HCT116 (cell line): ENCODE measurements around the gene PLCB4. TPM values are rescaled to one million over a fixed set of nuclear protein-coding genes. Genes with fewer than 3 reads are reported as not detected.

ENCODE experiments used
- ATAC-seq: fragments of 200-7000 bp; cut with Tn5 transposase; 2 replicates; pipeline ENCODE4 v1.9.1; 2020; ENCODE audit warnings: mild to moderate bottlenecking, moderate library complexity
- BruUV-seq: library from RNA; stranded (reverse); fragments of 400-500 nt; replicated peaks from 2 replicates; lab custom pipeline; 2021; lab: Mats Ljungman, UMichigan
- CTCF ChIA-PET: fragments of 300-600 bp; sonication (Branson Sonifier 250); formaldehyde crosslinking; loops from one replicate; lab custom pipeline; 2021; ENCODE audit warnings: antibody characterized with exemption; lab: Charles Lee
- POLR2A ChIA-PET: fragments of 300-600, 350-600 bp; sonication (Branson Sonifier 250); formaldehyde crosslinking; loops from one replicate; lab custom pipeline; 2021; ENCODE audit warnings: antibody characterized with exemption; lab: Charles Lee
- RAD21 ChIA-PET, 2 experiments: fragments of 300-600 bp; sonication (Branson Sonifier 250); formaldehyde crosslinking; loops; one replicate each; lab custom pipeline; 2023; ENCODE audit warnings: low total read pairs in 2 of 2; ENCODE audit not compliant: uncharacterized antibody in 2 of 2, unreplicated experiment in 2 of 2, low non-redundant PET in 1 of 2; lab: Charles Lee
- DNase-seq: peaks from one replicate; pipeline ENCODE4 v3.0.0-alpha.2; 2010; ENCODE audit warnings: low read depth, low spot score
- H2AFZ ChIP-seq: fragments of 200-600 bp; shearing (Covaris generic), sonication (generic); 2 replicates; pipeline ENCODE4 v1.6.1; 2017; ENCODE audit warnings: low read depth, mixed run types, mixed read lengths, antibody characterized with exemption, low read length; ENCODE audit not compliant: poor library complexity, severe bottlenecking
- H3K27ac ChIP-seq: 2 replicates; pipeline ENCODE4 v1.5.1; 2012; ENCODE audit warnings: low read depth, low read length
- H3K27me3 ChIP-seq: fragments of 200-600 bp; sonication (generic); 2 replicates; pipeline ENCODE4 v1.6.1; 2016; ENCODE audit warnings: mixed run types, low read length, mixed read lengths; ENCODE audit not compliant: insufficient read depth
- H3K36me3 ChIP-seq, 2 experiments: fragments of 200-500 bp in 1 of 2; fragments of 200-600 bp in 1 of 2; sonication (Bioruptor generic) in 1 of 2; sonication (generic) in 1 of 2; 2 replicates each; pipeline versions ENCODE4 v1.5.1 to v1.6.1; 2014 to 2016; ENCODE audit warnings: low read length in 2 of 2, inconsistent platforms in 1 of 2, mixed read lengths in 1 of 2, mixed run types in 1 of 2; ENCODE audit not compliant: insufficient read depth in 2 of 2, control insufficient read depth in 1 of 2
- H3K4me1 ChIP-seq, 2 experiments: fragments of 200-600 bp in 1 of 2; sonication (generic) in 1 of 2; 2 replicates each; pipeline versions ENCODE4 v1.5.1 to v1.6.1; 2012 to 2017; ENCODE audit warnings: low read length in 2 of 2, inconsistent platforms in 1 of 2, mild to moderate bottlenecking in 1 of 2, mixed read lengths in 1 of 2, mixed run types in 1 of 2, moderate library complexity in 1 of 2; ENCODE audit not compliant: insufficient read depth in 2 of 2, control insufficient read depth in 1 of 2
- H3K4me2 ChIP-seq: fragments of 200-600 bp; sonication (generic); 2 replicates; pipeline ENCODE4 v1.6.1; 2017; ENCODE audit warnings: mixed run types, low read length, mixed read lengths
- H3K4me3 ChIP-seq, 2 experiments: fragments of 200-600 bp in 1 of 2; sonication (generic) in 1 of 2; replicated peaks in 1 of 2; 2 replicates each; pipeline ENCODE4 v1.5.1; 2011 to 2016; ENCODE audit warnings: low read length in 2 of 2, control low read depth in 1 of 2, low read depth in 1 of 2, mild to moderate bottlenecking in 1 of 2, mixed read lengths in 1 of 2, mixed run types in 1 of 2
- H3K79me2 ChIP-seq: fragments of 200-600 bp; sonication (generic); 2 replicates; pipeline ENCODE4 v1.6.1; 2017; ENCODE audit warnings: mild to moderate bottlenecking, mixed run types, low read length, moderate library complexity, mixed read lengths; ENCODE audit not compliant: insufficient read depth
- H3K9ac ChIP-seq: fragments of 200-600 bp; sonication (generic); 2 replicates; pipeline ENCODE4 v1.6.1; 2016; ENCODE audit warnings: low read length, mixed read lengths
- H3K9me2 ChIP-seq: fragments of 200-600 bp; sonication (generic), shearing (Covaris generic); 2 replicates; pipeline ENCODE4 v1.6.1; 2017; ENCODE audit warnings: mixed run types, mild to moderate bottlenecking, moderate library complexity; ENCODE audit not compliant: insufficient read depth
- H3K9me3 ChIP-seq, 2 experiments: fragments of 200-500 bp in 1 of 2; fragments of 200-600 bp in 1 of 2; sonication (Bioruptor generic) in 1 of 2; sonication (generic) in 1 of 2; 2 replicates each; pipeline ENCODE4 v1.6.1; 2014 to 2017; ENCODE audit warnings: low read length in 2 of 2, mixed read lengths in 2 of 2, inconsistent platforms in 1 of 2, low read depth in 1 of 2, mild to moderate bottlenecking in 1 of 2, mixed run types in 1 of 2, moderate library complexity in 1 of 2; ENCODE audit not compliant: control insufficient read depth in 1 of 2, insufficient read depth in 1 of 2
- H4K20me1 ChIP-seq: fragments of 200-600 bp; sonication (generic), shearing (Covaris generic); 2 replicates; pipeline ENCODE4 v1.6.1; 2017; ENCODE audit warnings: mixed run types, mild to moderate bottlenecking, moderate library complexity; ENCODE audit not compliant: insufficient read depth
- CEBPB ChIP-seq: IDR thresholded peaks from 2 replicates; pipeline ENCODE4 v1.6.1; 2012; ENCODE audit warnings: low read depth
- EGR1 ChIP-seq: IDR thresholded peaks from 2 replicates; pipeline ENCODE4 v1.6.1; 2012; ENCODE audit warnings: low read depth
- ELF1 ChIP-seq: IDR thresholded peaks from 2 replicates; pipeline ENCODE4 v1.6.1; 2012; ENCODE audit warnings: low read depth, borderline replicate concordance
- EZH2 ChIP-seq: fragments of 200-600 bp; sonication (generic); IDR thresholded peaks from 2 replicates; pipeline ENCODE4 v1.6.1; 2017; ENCODE audit warnings: antibody characterized with exemption, mixed run types
- FOSL1 ChIP-seq: IDR thresholded peaks from 2 replicates; pipeline ENCODE4 v1.6.1; 2012; ENCODE audit warnings: low read depth
- POLR2A ChIP-seq: IDR thresholded peaks from 2 replicates; pipeline ENCODE4 v1.7.0; 2011; ENCODE audit warnings: borderline replicate concordance; ENCODE audit not compliant: insufficient read depth, insufficient read length; ENCODE audit errors: extremely low read depth
- POLR2AphosphoS5 ChIP-seq: IDR thresholded peaks from 2 replicates; pipeline ENCODE4 v1.6.1; 2011; ENCODE audit warnings: mild to moderate bottlenecking, low read depth, low read length, moderate library complexity
- RAD21 ChIP-seq: IDR thresholded peaks from 2 replicates; pipeline ENCODE4 v1.6.1; 2012; ENCODE audit warnings: low read depth, mild to moderate bottlenecking
- SIN3A ChIP-seq: IDR thresholded peaks from 2 replicates; pipeline ENCODE4 v1.6.1; 2012; ENCODE audit warnings: low read depth
- SP1 ChIP-seq: IDR thresholded peaks from 2 replicates; pipeline ENCODE4 v1.6.1; 2012; ENCODE audit warnings: low read depth
- SRF ChIP-seq: IDR thresholded peaks from 2 replicates; pipeline ENCODE4 v1.6.1; 2012; ENCODE audit warnings: low read depth
- TCF7L2 ChIP-seq: IDR thresholded peaks from 2 replicates; pipeline ENCODE4 v1.7.0; 2011; ENCODE audit warnings: borderline replicate concordance, inconsistent platforms; ENCODE audit not compliant: insufficient read depth, insufficient read length; ENCODE audit errors: extremely low read depth
- YY1 ChIP-seq: IDR thresholded peaks from 2 replicates; pipeline ENCODE4 v1.6.1; 2011; ENCODE audit warnings: low read length, low read depth, moderate library complexity, mild to moderate bottlenecking; ENCODE audit not compliant: insufficient replicate concordance; ENCODE audit errors: extremely low read depth
- ZFX ChIP-seq: fragments of 450-650 bp; IDR thresholded peaks from 2 replicates; pipeline ENCODE4 v1.6.1; 2017
- ZNF274 ChIP-seq: fragments of 200-500 bp; sonication (Bioruptor generic); IDR thresholded peaks from 2 replicates; pipeline ENCODE4 v1.6.1; 2014; ENCODE audit warnings: mild to moderate bottlenecking, low read depth, low read length, inconsistent platforms
- intact Hi-C: fragments of 100-400 bp; cut with micrococcal nuclease; formaldehyde crosslinking; loops from 2 replicates; pipeline ENCODE4 v1.10.0; 2022
- total RNA-seq: library from RNA; stranded (reverse); gene quantifications from one replicate; pipeline ENCODE4 v1.2.1, GENCODE V29; 2021; ENCODE audit not compliant: unreplicated experiment
- TF ChIP-seq, protein P1 (sequence below): IDR thresholded peaks from 2 replicates; pipeline ENCODE4 v1.6.1; 2012
- TF ChIP-seq, protein P2 (sequence below): IDR thresholded peaks from 2 replicates; pipeline ENCODE4 v1.6.1; 2012; ENCODE audit warnings: low read depth

PLCB4 gene
- total RNA-seq, 1 experiment from 2014 or later: 2.5 TPM

DNA sequence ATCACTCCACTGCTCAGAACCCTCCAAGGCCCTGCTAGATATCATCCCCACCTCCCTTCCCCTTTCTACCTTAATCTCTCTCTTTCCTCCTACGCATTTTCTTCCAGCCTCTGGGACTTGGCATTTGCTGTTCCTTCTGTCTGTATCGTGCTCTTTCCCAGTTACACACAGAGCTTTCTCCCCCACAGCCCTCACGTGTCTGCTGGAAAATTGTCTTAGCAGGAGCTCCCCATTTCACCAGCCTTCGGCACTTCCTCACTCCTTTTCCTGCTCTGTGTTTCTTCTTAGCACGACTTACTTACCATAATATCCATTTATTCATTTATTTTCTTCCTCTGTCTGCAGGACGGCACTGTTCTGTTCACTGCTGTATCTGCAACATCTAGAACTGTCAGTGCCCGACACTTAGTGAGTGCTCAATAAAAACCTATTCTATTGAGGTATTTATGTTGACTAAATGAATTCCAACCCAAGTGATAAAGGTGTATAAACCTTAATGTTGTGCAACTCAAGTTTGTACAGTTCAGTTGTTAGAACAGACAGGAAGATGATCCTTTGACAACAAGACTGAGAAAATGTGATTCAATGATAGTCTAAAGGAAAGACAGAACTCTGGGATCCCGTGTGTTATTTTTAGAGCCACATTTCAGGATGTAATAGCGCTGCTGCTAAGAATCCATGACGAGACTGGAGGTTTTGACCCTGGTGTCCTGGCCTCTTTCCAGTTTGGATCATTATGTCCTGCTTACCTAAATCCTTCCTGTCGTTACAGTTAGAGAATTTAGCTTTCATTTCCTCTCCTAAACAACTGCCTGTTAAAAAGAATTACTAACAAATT, 275.4 kb downstream of the PLCB4 start:
- Histone ChIP-seq H3K9me2 (no peaks in the 10 kb centered on the region), H2AFZ (no peak overlapping the region), H3K4me2 (no peak overlapping the region), H3K4me1 (no peaks in the 10 kb centered on the region), H3K9me3 (no peaks in the 10 kb centered on the region), H3K36me3 (no peaks in the 10 kb centered on the region), H3K79me2 (no peaks in the 10 kb centered on the region), H3K9ac (no peak overlapping the region), H3K27me3 (no peaks in the 10 kb centered on the region), H3K27ac (no peak overlapping the region), H3K4me3 (no peak overlapping the region), H4K20me1 (no peaks in the 10 kb centered on the region)
- BruUV-seq: no TSS peak
- ATAC-seq: no peak
- DNase-seq: no peak
- TF ChIP-seq CEBPB (no peak), ELF1 (no peak), FOSL1 (no peak), POLR2AphosphoS5 (no peak), SIN3A (no peak), SRF (no peak), YY1 (no peak), ZNF274 (no peak), EZH2 (no peak), TCF7L2 (no peak), ZFX (no peak), RAD21 (no peak), POLR2A (no peak), SP1 (no peak), EGR1 (no peak)
- TF ChIP-seq, protein P1, sequence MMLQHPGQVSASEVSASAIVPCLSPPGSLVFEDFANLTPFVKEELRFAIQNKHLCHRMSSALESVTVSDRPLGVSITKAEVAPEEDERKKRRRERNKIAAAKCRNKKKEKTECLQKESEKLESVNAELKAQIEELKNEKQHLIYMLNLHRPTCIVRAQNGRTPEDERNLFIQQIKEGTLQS: no peak
- TF ChIP-seq, protein P2, sequence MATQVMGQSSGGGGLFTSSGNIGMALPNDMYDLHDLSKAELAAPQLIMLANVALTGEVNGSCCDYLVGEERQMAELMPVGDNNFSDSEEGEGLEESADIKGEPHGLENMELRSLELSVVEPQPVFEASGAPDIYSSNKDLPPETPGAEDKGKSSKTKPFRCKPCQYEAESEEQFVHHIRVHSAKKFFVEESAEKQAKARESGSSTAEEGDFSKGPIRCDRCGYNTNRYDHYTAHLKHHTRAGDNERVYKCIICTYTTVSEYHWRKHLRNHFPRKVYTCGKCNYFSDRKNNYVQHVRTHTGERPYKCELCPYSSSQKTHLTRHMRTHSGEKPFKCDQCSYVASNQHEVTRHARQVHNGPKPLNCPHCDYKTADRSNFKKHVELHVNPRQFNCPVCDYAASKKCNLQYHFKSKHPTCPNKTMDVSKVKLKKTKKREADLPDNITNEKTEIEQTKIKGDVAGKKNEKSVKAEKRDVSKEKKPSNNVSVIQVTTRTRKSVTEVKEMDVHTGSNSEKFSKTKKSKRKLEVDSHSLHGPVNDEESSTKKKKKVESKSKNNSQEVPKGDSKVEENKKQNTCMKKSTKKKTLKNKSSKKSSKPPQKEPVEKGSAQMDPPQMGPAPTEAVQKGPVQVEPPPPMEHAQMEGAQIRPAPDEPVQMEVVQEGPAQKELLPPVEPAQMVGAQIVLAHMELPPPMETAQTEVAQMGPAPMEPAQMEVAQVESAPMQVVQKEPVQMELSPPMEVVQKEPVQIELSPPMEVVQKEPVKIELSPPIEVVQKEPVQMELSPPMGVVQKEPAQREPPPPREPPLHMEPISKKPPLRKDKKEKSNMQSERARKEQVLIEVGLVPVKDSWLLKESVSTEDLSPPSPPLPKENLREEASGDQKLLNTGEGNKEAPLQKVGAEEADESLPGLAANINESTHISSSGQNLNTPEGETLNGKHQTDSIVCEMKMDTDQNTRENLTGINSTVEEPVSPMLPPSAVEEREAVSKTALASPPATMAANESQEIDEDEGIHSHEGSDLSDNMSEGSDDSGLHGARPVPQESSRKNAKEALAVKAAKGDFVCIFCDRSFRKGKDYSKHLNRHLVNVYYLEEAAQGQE: no peak
- ChIA-PET RAD21 (no interaction called here), CTCF (interaction anchor here (1.2 to 1.3 kb wide), 2 partner anchors 21 to 491 kb away, joined by 3 to 4 read pairs; no protein-coding TSS in a partner anchor), POLR2A (no interaction called here)
- intact Hi-C loops: no loop called here
